ENCODE results near the gene LTA. TPM values are rescaled to one million over a fixed set of nuclear protein-coding genes. Genes with fewer than 3 reads are reported as not detected.
"Not testable (repeated sequence)": the region's sequence is repeated elsewhere in the genome, so short reads cannot be mapped to it uniquely, and the experiment has no call there.

The LTA gene
- total RNA-seq, 1 experiment from 2014 or later = not detected

DNA sequence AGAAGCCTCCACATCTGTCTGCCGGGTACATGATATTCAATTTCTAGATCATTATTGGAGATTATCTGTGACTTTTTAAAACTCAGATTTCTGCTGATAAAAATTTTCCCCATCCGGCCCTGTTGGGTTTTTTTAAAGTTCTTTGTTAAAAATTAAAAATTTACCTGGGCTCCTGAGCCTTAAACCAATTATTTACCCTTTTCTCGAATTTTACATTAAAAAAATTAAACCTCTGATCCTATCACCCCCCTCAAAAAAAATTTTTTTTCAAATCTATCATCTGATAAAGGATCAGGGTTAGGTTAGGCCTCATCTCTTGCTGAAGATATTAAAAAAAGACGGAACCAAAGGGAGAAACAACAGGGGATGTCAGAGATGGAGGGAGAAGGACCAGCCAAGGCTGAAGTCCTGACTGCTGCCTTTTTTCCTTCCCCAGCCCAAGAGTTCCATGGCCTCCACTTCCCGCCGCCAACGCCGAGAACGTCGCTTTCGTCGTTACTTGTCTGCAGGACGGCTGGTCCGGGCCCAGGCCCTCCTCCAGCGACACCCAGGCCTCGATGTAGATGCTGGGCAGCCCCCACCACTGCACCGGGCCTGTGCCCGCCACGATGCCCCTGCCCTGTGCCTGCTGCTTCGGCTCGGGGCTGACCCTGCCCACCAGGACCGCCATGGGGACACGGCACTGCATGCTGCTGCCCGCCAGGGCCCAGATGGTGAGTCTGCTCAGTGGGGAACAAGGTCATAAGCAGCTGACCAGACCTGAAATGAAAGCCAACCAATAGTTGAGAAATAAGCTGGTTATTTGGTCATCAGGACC lies 24.2 kb upstream of the LTA start:
- Histone ChIP-seq H3K4me3 (peak overlapping the region; percentile 36), H3K27ac (peak overlapping the region; percentile 59), H3K9me3 (replicated peaks) (no peaks in the 10 kb centered on the region), H3K27me3 (replicated peaks) (no peaks in the 10 kb centered on the region), H3K4me1 (replicated peaks) (peaks cover 11% of the 10 kb centered on the region), H3K36me3 (peaks cover 33% of the 10 kb centered on the region)
- no peak for DNase-seq (ENCODE audit: low read depth in 1 of 2, low spot score in 2 of 2)

DNA sequence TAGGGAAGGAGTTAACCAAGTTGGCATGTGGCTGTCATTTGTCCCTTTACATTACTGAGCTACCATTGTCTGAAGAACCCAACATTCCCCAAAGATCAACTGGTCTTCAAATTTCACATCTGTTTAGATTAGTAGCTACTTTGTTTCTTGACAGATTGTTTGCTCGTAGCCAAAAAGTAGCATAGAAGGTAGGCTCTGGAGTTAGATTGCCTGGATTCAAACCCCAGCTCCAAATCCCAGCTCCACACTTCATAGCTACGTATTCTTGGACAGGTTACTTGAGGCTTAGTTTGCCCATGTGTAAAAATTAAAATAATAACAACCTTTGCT lies 23.6 kb upstream of the LTA start:
- no peaks in the 10 kb centered on the region for H3K27me3 ChIP-seq (replicated peaks)
- peaks cover 39% of the 10 kb centered on the region for H3K36me3 ChIP-seq
- DNase-seq (ENCODE audit: low read depth in 1 of 2, low spot score in 2 of 2) = no peak
- no peak overlapping the region for H3K27ac ChIP-seq
- peaks cover 9% of the 10 kb centered on the region for H3K4me1 ChIP-seq (replicated peaks)
- no peaks in the 10 kb centered on the region for H3K9me3 ChIP-seq (replicated peaks)
- H3K4me3 ChIP-seq = no peak overlapping the region

DNA sequence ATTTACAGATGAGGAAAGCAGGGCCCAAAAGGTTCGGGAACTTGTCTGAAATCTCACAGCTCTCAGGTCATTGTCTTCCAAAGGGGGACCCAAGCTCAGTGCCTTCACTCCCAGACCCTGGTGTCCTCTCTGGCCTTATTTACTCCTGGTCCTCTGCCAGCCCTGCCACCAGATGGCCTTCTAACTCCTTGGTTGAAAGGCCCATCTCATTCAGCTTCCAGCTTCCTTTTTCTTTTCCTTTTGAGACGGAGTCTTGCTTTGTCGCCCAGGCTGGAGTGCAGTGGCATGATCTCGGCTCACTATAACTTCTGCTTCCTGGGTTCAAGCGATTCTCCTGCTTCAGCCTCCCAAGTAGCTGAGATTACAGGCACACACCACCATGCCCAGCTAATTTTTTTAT lies 20.7 kb upstream of the LTA start:
- not testable (repeated sequence) for H3K9me3 ChIP-seq (replicated peaks); H3K4me3 ChIP-seq; H3K27ac ChIP-seq; H3K4me1 ChIP-seq (replicated peaks); H3K27me3 ChIP-seq (replicated peaks)
- peak in 1 of 2 experiments; percentile 28 for DNase-seq (ENCODE audit: low read depth in 1 of 2, low spot score in 2 of 2)
- H3K36me3 ChIP-seq = peaks cover 46% of the 10 kb centered on the region

DNA sequence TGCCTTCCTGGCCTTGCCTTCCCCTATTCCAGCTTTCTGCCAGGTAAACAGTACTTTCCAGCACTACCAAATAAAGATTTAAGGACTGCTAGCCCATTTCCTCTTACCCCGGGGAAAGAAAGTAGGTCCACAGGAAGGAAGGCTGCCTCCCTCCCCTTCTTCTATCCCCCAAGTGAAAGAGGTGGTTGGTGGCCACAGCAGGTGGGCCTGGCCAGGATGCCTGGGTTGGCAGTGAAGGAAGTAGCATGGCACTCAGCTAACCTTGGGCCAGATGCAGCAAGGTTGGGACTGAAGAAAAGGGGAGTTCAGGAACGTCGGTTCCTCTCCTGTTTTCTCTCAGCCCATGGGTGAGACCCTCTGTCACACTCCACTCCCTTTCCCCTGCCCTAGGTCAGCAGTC lies 15.8 kb upstream of the LTA start:
- Histone ChIP-seq H3K4me1 (replicated peaks) (peaks cover 28% of the 10 kb centered on the region), H3K36me3 (peaks cover 51% of the 10 kb centered on the region), H3K27ac (no peak overlapping the region), H3K27me3 (replicated peaks) (no peaks in the 10 kb centered on the region), H3K4me3 (no peak overlapping the region), H3K9me3 (replicated peaks) (no peaks in the 10 kb centered on the region)
- no peak for DNase-seq (ENCODE audit: low read depth in 1 of 2, low spot score in 2 of 2)

DNA sequence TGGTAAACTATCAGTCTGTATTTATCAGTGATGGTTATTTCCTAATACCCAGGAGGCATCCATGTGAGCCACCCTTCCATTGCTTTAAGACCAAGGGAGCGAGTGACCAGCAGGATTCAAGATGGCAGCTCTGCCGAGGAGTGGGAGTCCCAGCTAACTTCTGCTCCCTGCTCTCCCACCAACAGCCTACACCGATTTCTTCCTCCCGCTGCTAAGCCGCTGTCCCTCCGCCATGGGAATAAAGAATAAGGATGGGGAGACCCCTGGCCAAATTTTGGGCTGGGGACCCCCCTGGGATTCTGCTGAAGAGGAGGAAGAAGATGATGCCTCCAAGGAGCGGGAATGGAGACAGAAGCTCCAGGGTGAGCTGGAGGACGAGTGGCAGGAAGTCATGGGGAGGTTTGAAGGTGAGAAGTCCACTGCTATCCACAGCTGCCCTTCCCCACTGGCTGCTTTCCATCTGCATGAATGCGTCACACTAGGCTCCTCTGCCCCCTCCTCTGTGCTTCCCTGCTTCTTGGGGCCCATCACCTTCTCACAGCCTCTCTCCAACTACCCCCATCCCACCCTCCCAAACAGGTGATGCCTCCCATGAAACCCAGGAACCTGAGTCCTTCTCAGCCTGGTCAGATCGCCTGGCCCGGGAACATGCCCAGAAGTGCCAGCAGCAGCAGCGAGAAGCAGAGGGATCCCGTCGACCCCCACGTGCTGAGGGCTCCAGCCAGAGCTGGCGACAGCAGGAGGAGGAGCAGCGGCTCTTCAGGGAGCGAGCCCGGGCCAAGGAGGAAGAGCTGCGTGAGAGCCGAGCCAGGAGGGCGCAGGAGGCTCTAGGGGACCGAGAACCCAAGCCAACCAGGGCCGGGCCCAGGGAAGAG lies 14.4 kb upstream of the LTA start:
- Histone ChIP-seq H3K4me3 (no peak overlapping the region), H3K36me3 (peaks cover 47% of the 10 kb centered on the region), H3K27ac (no peak overlapping the region), H3K27me3 (replicated peaks) (no peaks in the 10 kb centered on the region), H3K4me1 (replicated peaks) (peaks cover 28% of the 10 kb centered on the region), H3K9me3 (replicated peaks) (no peaks in the 10 kb centered on the region)
- no peak for DNase-seq (ENCODE audit: low read depth in 1 of 2, low spot score in 2 of 2)

DNA sequence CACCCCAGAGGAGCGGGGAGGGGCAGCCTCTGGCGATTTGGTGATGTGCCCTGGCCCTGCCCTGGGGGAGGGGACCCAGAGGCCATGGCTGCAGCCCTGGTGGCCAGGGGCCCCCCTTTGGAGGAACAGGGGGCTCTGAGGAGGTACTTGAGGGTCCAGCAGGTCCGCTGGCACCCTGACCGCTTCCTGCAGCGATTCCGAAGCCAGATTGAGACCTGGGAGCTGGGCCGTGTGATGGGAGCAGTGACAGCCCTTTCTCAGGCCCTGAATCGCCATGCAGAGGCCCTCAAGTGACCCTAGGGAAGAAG lies 13.8 kb upstream of the LTA start:
- no peak for DNase-seq (ENCODE audit: low read depth in 1 of 2, low spot score in 2 of 2)
- H3K27me3 ChIP-seq (replicated peaks) = no peaks in the 10 kb centered on the region
- H3K4me3 ChIP-seq = no peak overlapping the region
- peaks cover 43% of the 10 kb centered on the region for H3K36me3 ChIP-seq
- no peaks in the 10 kb centered on the region for H3K9me3 ChIP-seq (replicated peaks)
- H3K27ac ChIP-seq = no peak overlapping the region
- H3K4me1 ChIP-seq (replicated peaks) = peaks cover 34% of the 10 kb centered on the region

DNA sequence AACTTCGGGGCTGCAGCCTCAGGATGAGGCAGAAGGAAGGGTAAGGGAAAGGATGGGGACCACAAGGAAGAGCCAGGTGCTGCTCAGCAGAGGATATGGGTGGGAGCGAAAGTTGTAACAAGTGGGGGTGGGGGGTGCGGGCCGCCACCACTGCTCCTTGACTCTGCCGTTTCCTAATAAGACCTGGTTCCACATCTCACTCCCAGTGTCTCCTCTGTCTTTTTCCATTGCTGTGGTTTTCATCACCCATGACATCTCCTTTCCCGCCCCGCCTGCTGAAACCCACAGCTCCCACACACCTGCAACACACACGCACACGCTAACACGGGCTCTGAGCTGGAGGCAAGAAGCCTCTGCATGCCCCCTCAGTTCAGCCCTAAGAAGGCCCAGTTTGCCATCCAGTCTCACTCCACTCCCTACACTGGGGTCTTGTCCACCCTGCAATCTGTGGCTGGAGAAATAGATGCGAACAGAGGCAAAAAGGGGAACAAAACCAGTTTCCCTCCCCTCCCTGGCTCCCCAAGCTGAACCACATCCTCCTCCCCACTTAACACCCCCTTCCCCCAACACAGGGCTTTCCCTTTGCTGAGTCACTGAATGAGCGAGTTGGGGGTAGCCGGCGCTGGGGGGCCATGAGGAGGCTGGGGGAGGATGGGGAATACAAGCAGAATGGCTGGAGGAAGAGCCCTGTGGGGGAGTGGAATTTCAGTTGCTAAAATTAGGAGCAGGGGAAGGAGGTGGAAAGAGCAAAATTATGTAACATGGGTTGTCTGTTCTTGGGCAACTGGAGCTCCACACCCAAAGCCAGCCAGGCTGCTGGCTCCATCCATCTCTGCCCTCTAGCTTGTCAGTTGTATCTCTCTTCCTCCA lies 13.2 kb upstream of the LTA start:
- Histone ChIP-seq H3K27ac (peak overlapping the region; percentile 77; the same call in 1 of the 2 replicates), H3K36me3 (peaks cover 39% of the 10 kb centered on the region), H3K9me3 (replicated peaks) (no peaks in the 10 kb centered on the region), H3K4me1 (replicated peaks) (peaks cover 39% of the 10 kb centered on the region), H3K27me3 (replicated peaks) (no peaks in the 10 kb centered on the region), H3K4me3 (no peak overlapping the region)
- DNase-seq (ENCODE audit: low read depth in 1 of 2, low spot score in 2 of 2) = no peak

DNA sequence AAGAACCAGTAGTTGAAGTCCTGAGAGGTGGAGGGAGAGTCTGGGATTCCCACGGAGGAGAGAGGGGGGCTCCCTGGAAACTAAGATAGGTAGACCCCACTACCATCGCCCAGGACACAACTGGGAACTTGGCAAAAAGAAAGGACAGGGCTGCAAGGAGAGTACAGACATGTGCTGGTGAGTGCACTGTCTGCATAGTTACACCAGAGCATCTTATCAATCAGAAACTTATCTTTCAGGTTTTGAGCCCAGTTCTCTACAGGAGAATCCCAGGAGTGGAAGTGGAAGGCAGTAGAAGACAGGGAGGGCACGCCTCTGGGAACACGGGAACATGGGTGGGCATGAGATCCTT lies 12.5 kb upstream of the LTA start:
- H3K36me3 ChIP-seq = peaks cover 37% of the 10 kb centered on the region
- no peaks in the 10 kb centered on the region for H3K9me3 ChIP-seq (replicated peaks)
- no peaks in the 10 kb centered on the region for H3K27me3 ChIP-seq (replicated peaks)
- no peak overlapping the region for H3K4me3 ChIP-seq
- peak overlapping the region; percentile 77 for H3K27ac ChIP-seq
- no peak for DNase-seq (ENCODE audit: low read depth in 1 of 2, low spot score in 2 of 2)
- peaks cover 39% of the 10 kb centered on the region for H3K4me1 ChIP-seq (replicated peaks)

DNA sequence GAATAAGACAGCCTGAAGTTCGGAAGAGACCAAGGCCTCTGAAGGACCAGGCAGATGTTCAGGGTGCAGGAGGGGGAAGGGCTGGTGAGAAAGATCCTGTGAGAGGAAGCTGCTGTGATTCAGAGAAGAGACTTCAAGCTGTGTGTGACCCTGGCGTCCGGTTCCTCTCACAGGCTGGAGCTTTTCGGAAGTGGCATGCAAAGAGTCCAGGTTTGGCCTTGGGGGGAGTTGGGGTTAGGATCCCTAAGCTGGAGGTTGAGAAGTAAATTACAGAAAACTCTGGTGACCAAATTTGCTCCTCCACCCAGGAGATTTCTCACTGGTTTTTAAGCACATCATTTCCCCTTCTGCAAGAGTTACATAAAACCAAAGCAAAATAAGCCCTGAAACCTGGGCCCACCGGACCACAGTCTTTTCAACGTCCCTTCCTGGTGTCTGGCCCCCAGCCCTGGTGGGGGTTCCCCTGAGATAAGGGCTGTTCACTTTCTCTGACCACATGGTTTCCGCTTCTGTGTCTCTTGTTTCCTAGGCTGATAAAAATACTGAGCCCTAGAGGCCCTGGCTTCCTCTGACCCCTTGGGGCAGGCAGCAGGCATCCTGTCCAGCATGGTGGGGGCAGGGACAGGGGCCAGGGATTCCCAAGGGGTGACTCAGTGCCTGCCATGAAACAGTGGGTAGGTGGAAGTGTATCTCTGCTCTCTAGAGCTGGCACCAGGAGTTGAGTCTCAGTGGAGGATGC lies 12.0 kb upstream of the LTA start:
- no peaks in the 10 kb centered on the region for H3K27me3 ChIP-seq (replicated peaks)
- peaks cover 39% of the 10 kb centered on the region for H3K4me1 ChIP-seq (replicated peaks)
- peak overlapping the region; percentile 77 for H3K27ac ChIP-seq
- no peaks in the 10 kb centered on the region for H3K9me3 ChIP-seq (replicated peaks)
- peak; percentile 81 to 91 for DNase-seq (ENCODE audit: low read depth in 1 of 2, low spot score in 2 of 2)
- no peak overlapping the region for H3K4me3 ChIP-seq
- peaks cover 34% of the 10 kb centered on the region for H3K36me3 ChIP-seq

DNA sequence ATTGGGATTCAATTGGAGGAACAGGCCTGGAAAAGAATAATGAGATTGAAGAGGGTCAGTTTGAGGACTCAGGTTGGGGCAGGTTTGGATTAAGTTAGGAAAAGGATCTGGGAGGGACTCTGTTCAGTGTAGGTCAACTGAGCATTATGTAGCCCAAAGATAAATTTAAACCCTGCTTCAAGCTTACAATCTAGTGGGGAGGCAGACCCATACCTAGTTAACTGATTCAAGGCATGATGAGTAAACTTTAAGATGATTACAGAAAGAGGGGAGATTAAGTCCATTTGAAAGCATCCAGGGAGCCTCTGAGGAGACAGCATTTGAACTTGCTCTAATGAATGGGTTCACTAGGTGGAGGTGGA lies 11.4 kb upstream of the LTA start:
- Histone ChIP-seq H3K27ac (peak overlapping the region; percentile 77), H3K9me3 (replicated peaks) (no peaks in the 10 kb centered on the region), H3K27me3 (replicated peaks) (no peaks in the 10 kb centered on the region), H3K4me1 (replicated peaks) (peaks cover 39% of the 10 kb centered on the region), H3K36me3 (peaks cover 34% of the 10 kb centered on the region), H3K4me3 (no peak overlapping the region)
- DNase-seq (ENCODE audit: low read depth in 1 of 2, low spot score in 2 of 2) = no peak

DNA sequence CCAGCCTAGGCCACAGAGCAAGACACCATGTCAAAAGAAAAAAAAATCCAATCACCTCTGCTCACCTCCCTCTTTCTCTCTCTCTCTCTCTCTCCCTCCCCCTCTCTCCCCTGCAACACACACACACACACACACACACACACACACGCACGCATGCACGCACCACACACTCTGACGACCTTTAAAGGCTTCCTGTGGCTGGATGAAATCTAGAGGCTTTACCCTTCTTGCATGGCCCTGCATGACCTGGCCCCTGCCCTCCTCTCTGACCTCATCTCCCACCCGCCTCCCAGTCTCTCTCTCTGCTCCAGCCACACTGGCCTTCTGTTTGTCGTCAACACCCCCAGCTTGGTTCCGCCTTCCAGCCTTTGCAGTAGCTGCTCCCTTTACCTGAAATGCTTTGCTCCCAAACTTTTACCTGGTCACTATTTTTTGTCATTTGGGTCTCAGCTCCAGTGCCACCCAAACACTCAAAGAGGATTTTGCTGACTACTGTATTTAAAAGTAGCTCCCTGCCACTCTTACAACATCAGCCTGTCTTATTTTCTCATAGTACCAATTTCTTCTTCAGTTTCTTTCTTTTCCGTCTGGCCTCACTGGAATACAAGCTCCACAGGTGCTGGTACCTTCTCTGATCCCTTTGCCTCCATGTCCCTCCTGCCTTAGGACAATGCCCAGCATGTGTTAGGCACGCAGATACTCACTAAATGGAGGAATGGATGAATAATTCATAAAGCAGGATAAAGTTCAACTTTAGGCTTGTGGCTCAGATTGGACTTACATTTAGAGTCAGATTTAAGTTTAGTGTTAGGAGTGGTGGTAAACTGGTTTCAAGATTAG lies 4.3 kb upstream of the LTA start:
- no peak for DNase-seq (ENCODE audit: low read depth in 1 of 2, low spot score in 2 of 2)
- Histone ChIP-seq H3K4me1 (replicated peaks) (peaks cover 11% of the 10 kb centered on the region), H3K36me3 (no peaks in the 10 kb centered on the region), H3K9me3 (replicated peaks) (no peaks in the 10 kb centered on the region), H3K4me3 (no peak overlapping the region), H3K27me3 (replicated peaks) (no peaks in the 10 kb centered on the region), H3K27ac (no peak overlapping the region)

DNA sequence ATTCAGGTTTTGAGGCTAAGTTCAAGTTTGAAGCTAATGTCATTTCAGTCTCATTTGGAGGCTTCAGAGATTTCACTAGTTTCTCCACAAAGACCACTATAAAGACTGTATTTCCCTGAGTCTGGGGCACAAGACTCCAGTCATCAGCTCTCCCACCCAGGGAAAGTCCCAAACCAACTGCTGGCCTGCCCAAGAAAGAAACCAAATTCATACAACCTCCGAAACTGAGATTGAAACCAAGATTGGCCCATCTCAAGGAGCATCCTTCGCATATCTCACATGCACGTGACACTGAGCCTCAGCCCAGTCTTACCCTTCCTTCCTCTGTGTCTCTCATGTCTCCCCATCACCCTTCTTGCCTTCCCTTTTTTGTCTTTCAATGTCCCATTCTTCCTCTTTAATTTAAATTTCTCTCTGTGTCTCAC lies 3.5 kb upstream of the LTA start:
- Histone ChIP-seq H3K36me3 (no peaks in the 10 kb centered on the region), H3K4me1 (replicated peaks) (peaks cover 3% of the 10 kb centered on the region), H3K27ac (no peak overlapping the region), H3K4me3 (no peak overlapping the region), H3K27me3 (replicated peaks) (no peaks in the 10 kb centered on the region), H3K9me3 (replicated peaks) (no peaks in the 10 kb centered on the region)
- no peak for DNase-seq (ENCODE audit: low read depth in 1 of 2, low spot score in 2 of 2)

Measured in SJSA1 (cell line).